Brain pericyte (primary cell): ENCODE results near the gene TMEM232.

Experiments used
- DNase-seq: peaks from one replicate; pipeline ENCODE4 v3.0.0-alpha.2; 2012; ENCODE audit warnings: low read depth, low spot score

The TMEM232 gene

GRCh38 chr5:110402562-110402961 lies 323.9 kb downstream of the TMEM232 start:
- no peak for DNase-seq

- no peak for DNase-seq
Observed at GRCh38 chr5:110401881-110402280, 324.6 kb downstream of the TMEM232 start.

DNA sequence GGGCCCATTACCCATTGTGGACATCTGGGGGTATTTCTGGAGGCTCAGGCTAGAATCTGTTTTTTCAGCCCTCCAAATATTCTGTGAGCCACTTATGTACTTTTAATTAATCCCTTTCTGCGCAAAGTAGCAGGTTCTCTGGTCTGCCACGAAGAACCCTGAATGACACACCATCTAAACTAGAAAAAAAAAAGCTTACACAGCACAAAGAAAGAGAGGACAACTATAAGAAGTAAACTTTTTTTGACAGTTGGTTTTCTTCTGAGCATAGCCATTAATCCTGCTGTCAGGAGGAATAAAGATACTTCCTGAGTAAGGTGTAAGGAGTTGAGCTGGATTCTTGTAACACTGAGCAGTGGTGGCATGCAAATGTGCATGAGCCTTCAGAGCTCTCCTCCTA lies 327.5 kb downstream of the TMEM232 start:
- DNase-seq, result no peak

- DNase-seq, result no peak
Observed at GRCh38 chr5:110397281-110397680, 329.2 kb downstream of the TMEM232 start.

DNA sequence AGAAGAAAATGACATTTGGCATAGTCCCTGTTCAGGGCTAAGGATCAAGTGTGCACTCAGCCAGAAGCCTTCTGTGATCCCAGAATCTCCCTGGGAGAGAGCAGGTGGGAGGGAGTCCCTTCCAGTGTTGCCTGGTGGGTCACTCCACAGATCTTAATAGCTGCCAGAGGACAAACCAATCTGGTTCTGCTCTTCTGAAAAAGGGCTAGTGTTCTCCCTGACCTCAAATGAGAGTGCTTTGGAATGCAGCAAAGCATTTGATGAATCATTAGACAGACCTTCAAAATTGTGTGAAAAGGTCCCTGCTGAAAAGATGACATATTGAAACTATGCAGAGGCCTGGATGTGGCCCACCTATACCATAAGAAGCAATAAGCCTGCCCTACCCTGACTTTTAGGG lies 339.7 kb downstream of the TMEM232 start:
- no peak for DNase-seq

GRCh38 chr5:110383231-110383630 lies 343.2 kb downstream of the TMEM232 start:
- DNase-seq, result no peak

DNA sequence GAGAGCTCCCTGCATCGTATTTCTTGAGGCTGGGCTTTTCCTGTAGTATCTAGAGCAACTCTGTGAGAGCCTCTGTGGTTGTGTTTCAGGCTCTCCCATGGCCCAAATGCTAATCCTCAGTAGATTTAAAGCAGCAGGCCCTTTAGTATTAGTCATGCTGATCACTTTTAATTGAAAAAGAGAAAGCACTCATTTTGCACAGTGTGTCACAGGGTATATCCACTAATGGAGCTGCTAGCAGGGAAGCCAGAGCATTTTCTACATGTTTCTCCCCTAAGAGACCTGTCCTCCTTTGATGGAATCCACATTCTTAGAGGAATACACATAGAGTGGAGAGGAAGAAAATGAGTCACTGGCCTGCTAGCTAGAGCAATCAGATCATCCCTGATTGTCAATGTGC lies 348.5 kb downstream of the TMEM232 start:
- DNase-seq, result no peak

DNA sequence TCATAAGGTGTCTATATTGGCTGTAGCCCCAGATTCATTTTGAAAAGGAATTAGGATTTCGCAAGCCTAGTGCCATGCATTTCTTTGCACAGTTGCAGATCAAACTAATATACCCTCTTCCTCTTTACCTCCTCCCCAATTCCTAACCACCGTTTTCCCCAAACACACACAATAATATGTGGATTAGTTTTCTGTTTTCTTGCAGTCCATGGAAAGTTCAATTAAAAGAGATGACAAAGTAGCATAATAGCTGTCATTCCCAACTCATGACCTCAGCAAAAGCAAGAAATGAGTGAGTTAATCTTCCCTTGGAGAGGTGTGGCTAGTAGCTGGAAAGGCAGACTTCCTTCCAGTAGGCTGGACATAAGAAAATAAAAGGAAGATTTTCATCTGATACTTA lies 349.1 kb downstream of the TMEM232 start:
- no peak for DNase-seq

DNA sequence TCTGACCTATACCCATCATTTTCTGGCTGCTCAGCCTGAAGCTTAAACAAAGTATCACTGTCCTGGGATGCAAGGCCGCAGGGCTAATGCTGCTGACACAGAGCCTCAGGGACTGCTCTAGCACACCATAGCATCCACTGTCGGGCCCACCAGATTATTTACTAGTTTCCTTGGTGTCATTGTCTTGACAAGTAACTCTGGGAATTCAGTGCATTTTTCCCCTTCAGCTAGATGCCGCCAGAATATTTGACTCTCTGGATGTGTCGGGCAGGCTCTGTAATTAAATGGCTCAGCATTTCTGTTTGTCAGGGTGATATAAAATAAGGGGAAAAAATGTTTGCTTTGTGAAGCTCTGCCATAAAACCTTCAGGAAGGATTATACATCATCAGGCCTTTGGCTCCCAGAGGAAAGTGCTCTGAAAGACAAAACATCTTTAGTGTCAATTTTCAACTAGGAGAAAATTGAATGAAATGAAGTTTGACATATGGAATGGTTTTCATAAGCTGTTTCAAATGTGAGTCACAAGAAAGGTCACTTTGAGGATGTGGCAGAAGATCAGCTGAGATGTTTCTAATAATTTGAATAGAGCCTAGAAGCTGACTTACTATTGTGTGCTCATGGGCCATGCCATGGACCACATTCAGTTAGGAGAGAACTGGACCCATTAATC lies 350.1 kb downstream of the TMEM232 start:
- no peak for DNase-seq

- no peak for DNase-seq
Observed at GRCh38 chr5:110371725-110372041, 354.8 kb downstream of the TMEM232 start.

GRCh38 chr5:110371011-110371724 lies 355.3 kb downstream of the TMEM232 start:
- DNase-seq, result no peak
